Endothelial cell of umbilical vein (primary cell): ENCODE measurements around the gene TMEM208. TPM values are rescaled to one million over a fixed set of nuclear protein-coding genes. Genes with fewer than 3 reads are reported as not detected.

ENCODE experiments used
- BruUV-seq: library from RNA; stranded (reverse); fragments of 400-500 nt; replicated peaks from 2 replicates; lab custom pipeline; 2021; lab: Mats Ljungman, UMichigan
- CTCF ChIA-PET: fragments of 300-600, 350-600 bp; sonication (Branson Sonifier 250); formaldehyde crosslinking; loops from one replicate; lab custom pipeline; 2021; ENCODE audit warnings: antibody characterized with exemption, inconsistent platforms; lab: Charles Lee
- POLR2A ChIA-PET: fragments of 300-600, 350-600 bp; sonication (Branson Sonifier 250); formaldehyde crosslinking; loops from one replicate; lab custom pipeline; 2021; ENCODE audit warnings: antibody characterized with exemption, inconsistent platforms; lab: Charles Lee
- DNase-seq: peaks from one replicate; pipeline ENCODE4 v3.0.0-alpha.2; 2011; ENCODE audit warnings: low read depth, low spot score
- FAIRE-seq: peaks from 2 replicates; lab custom pipeline; 2011; peaks lifted over from hg19 to GRCh38; lab: Jason Lieb, UNC
- H2AFZ ChIP-seq: 2 replicates; pipeline ENCODE4 v1.6.0; 2012; ENCODE audit warnings: low read depth, low read length, control low read depth, inconsistent platforms
- H3K27ac ChIP-seq: 2 replicates; pipeline ENCODE4 v1.5.1; 2011; ENCODE audit warnings: low read depth, mild to moderate bottlenecking, control low read depth, low read length, moderate library complexity; ENCODE audit not compliant: insufficient read depth
- H3K27me3 ChIP-seq, 2 experiments: 2 replicates each; pipeline versions ENCODE4 v1.6.0 to v1.6.1; 2011; ENCODE audit warnings: low read length in 2 of 2, mixed read lengths in 1 of 2; ENCODE audit not compliant: control insufficient read depth in 2 of 2, insufficient read depth in 2 of 2
- H3K36me3 ChIP-seq, 2 experiments: 2 replicates in 1 of 2; 3 replicates in 1 of 2; pipeline ENCODE4 v1.5.1; 2011; ENCODE audit warnings: low read length in 2 of 2, mild to moderate bottlenecking in 1 of 2, moderate library complexity in 1 of 2; ENCODE audit not compliant: control insufficient read depth in 2 of 2, insufficient read depth in 2 of 2; ENCODE audit errors: extremely low read depth in 1 of 2
- H3K4me1 ChIP-seq: 3 replicates; pipeline ENCODE4 v1.5.1; 2011; ENCODE audit warnings: mild to moderate bottlenecking, low read length; ENCODE audit not compliant: control insufficient read depth, insufficient read depth; ENCODE audit errors: extremely low read depth
- H3K4me2 ChIP-seq: 2 replicates; pipeline ENCODE4 v1.6.1; 2011; ENCODE audit warnings: low read length, control low read depth, mixed read lengths; ENCODE audit not compliant: insufficient read depth
- H3K4me3 ChIP-seq, 3 experiments: fragments of 200-600 bp in 1 of 3; sonication (generic), shearing (Covaris generic) in 1 of 3; replicated peaks in 1 of 3; 2 replicates each; pipeline ENCODE4 v1.5.1; 2011 to 2016; ENCODE audit warnings: control low read depth in 3 of 3, low read length in 3 of 3, mild to moderate bottlenecking in 2 of 3, inconsistent platforms in 1 of 3, low read depth in 1 of 3, moderate library complexity in 1 of 3; ENCODE audit not compliant: insufficient read depth in 1 of 3
- H3K79me2 ChIP-seq: 2 replicates; pipeline ENCODE4 v1.6.0; 2012; ENCODE audit warnings: low read length, inconsistent platforms; ENCODE audit not compliant: control insufficient read depth, insufficient read depth
- H3K9ac ChIP-seq: replicated peaks from 2 replicates; pipeline ENCODE3; 2011; ENCODE audit warnings: low read length, control low read depth; ENCODE audit not compliant: insufficient read depth; ENCODE audit errors: extremely low read depth
- H3K9me1 ChIP-seq: replicated peaks from 3 replicates; pipeline ENCODE4 v1.6.0; 2011; ENCODE audit warnings: mild to moderate bottlenecking, low read length; ENCODE audit not compliant: control insufficient read depth, insufficient read depth; ENCODE audit errors: extremely low read depth
- H3K9me3 ChIP-seq: replicated peaks from 2 replicates; pipeline ENCODE4 v1.5.1; 2012; ENCODE audit warnings: low read length, inconsistent platforms; ENCODE audit not compliant: control insufficient read depth, insufficient read depth
- H4K20me1 ChIP-seq: replicated peaks from 2 replicates; pipeline ENCODE3; 2011; ENCODE audit warnings: mild to moderate bottlenecking, low read length; ENCODE audit not compliant: control insufficient read depth, insufficient read depth; ENCODE audit errors: extremely low read depth
- CTCF ChIP-seq, 2 donors: IDR thresholded peaks; 1 replicate in 1 of 2; 2 replicates in 1 of 2; pipeline ENCODE4 v1.5.1; 2011; ENCODE audit warnings: low read length in 2 of 2, mild to moderate bottlenecking in 2 of 2, moderate library complexity in 2 of 2, control low read depth in 1 of 2, inconsistent platforms in 1 of 2, low read depth in 1 of 2; ENCODE audit not compliant: insufficient read depth in 1 of 2; ENCODE audit errors: extremely low read depth in 1 of 2
- EZH2 ChIP-seq: IDR thresholded peaks from 2 replicates; pipeline ENCODE4 v1.6.1; 2012; ENCODE audit warnings: borderline replicate concordance, low read depth, mild to moderate bottlenecking, moderate library complexity, low read length, inconsistent platforms; ENCODE audit not compliant: severe bottlenecking
- FOS ChIP-seq: IDR thresholded peaks from 2 replicates; pipeline ENCODE4 v1.6.1; 2011; ENCODE audit warnings: mild to moderate bottlenecking, low read length, moderate library complexity, borderline replicate concordance; ENCODE audit not compliant: insufficient read depth
- GATA2 ChIP-seq: IDR thresholded peaks from 2 replicates; pipeline ENCODE4 v1.7.0; 2011; ENCODE audit warnings: low read depth, mild to moderate bottlenecking, moderate library complexity, mixed read lengths, low read length; ENCODE audit not compliant: insufficient read length, insufficient read depth
- JUN ChIP-seq: IDR thresholded peaks from 2 replicates; pipeline ENCODE4 v1.6.1; 2011; ENCODE audit warnings: borderline replicate concordance, low read depth; ENCODE audit not compliant: insufficient read length, insufficient read depth
- MAX ChIP-seq: IDR thresholded peaks from 2 replicates; pipeline ENCODE4 v1.6.1; 2011; ENCODE audit not compliant: insufficient read depth, insufficient read length
- MYC ChIP-seq: IDR thresholded peaks from one replicate; pipeline ENCODE4 v1.6.1; 2011; ENCODE audit warnings: mild to moderate bottlenecking, low read depth, low read length
- POLR2A ChIP-seq: IDR thresholded peaks from 2 replicates; pipeline ENCODE4 v1.6.1; 2012; ENCODE audit warnings: low read depth, mild to moderate bottlenecking, control low read depth, low read length
- POLR2AphosphoS5 ChIP-seq: IDR thresholded peaks from 2 replicates; pipeline ENCODE4 v1.6.1; 2012; ENCODE audit warnings: low read depth, mild to moderate bottlenecking, control low read depth, low read length, moderate library complexity; ENCODE audit not compliant: insufficient read depth
- dilution Hi-C: fragments of 300-500 bp; cut with MboI; formaldehyde crosslinking; loops from one replicate; pipeline ENCODE4 v1.15.0; 2019; ENCODE audit warnings: low sequenced_read_pairs; ENCODE audit not compliant: extremely low pct_ligation_motif_present
- intact Hi-C: fragments of 100-400 bp; cut with micrococcal nuclease; formaldehyde crosslinking; loops from one replicate; pipeline ENCODE4 v1.10.0; 2022
- polyA plus RNA-seq, 4 experiments: library from polyadenylated mRNA; depleted of rRNA in 3 of 4; stranded (reverse) in 3 of 4; unstranded in 1 of 4; fragments of >200 nt; gene quantifications; 2 replicates each; pipeline versions ENCODE4 v1.2.1 to v1.2.3, GENCODE V29; 2011 to 2012; ENCODE audit warnings: missing spikeins in 1 of 4
- total RNA-seq: library from RNA; stranded (reverse); gene quantifications from 2 replicates; pipeline ENCODE4 v1.2.3, GENCODE V29; 2021

TMEM208 gene
- total and polyA plus RNA-seq, 2 donors (not counting 3 experiments of a cell fraction or from before 2014, with no cell fraction given) = 35.3 to 94.0 TPM

- no peak overlapping the region for H3K27ac ChIP-seq
- no peak overlapping the region for H2AFZ ChIP-seq
- ChIA-PET POLR2A (no interaction called here), CTCF (no interaction called here)
- FAIRE-seq = no peak
- H3K79me2 ChIP-seq = peaks cover 9% of the 10 kb centered on the region
- intact Hi-C loops (loop anchor here (5.0 kb wide), 2 partner anchors 72 to 192 kb away; no protein-coding TSS in a partner anchor), dilution Hi-C loops (no loop called here)
- no peaks in the 10 kb centered on the region for H3K9me3 ChIP-seq
- peaks cover 0 to 3% of the 10 kb centered on the region in 2 experiments for H3K36me3 ChIP-seq
- DNase-seq = no peak
- H3K27me3 ChIP-seq = no peaks in the 10 kb centered on the region
- H3K9ac ChIP-seq = no peak overlapping the region
- no peak for TF ChIP-seq FOS
- TF ChIP-seq EZH2 = no peak
- TF ChIP-seq MAX = no peak
- no peak for TF ChIP-seq MYC
- TF ChIP-seq CTCF (IDR thresholded peaks at IDR 0.05; ENCODE audit: extremely low read depth in 1 of 2, insufficient read depth in 1 of 2, low read depth in 1 of 2, low read length in 2 of 2) = no peak
- no peak for TF ChIP-seq POLR2A
- no peak for TF ChIP-seq POLR2AphosphoS5
- TF ChIP-seq GATA2 = no peak
- no peak for TF ChIP-seq JUN
- no TSS peak for BruUV-seq
- H3K4me3 ChIP-seq = no peak overlapping the region
- peaks cover 21% of the 10 kb centered on the region for H3K4me1 ChIP-seq
- no peak overlapping the region for H3K4me2 ChIP-seq
- no peaks in the 10 kb centered on the region for H4K20me1 ChIP-seq
- no peaks in the 10 kb centered on the region for H3K9me1 ChIP-seq
Observed at GRCh38 chr16:67275321-67275720, 48.4 kb downstream of the TMEM208 start.
